Peyer's patch (tissue), 4 donors: ENCODE data around the gene C12orf56.

ENCODE experiments used
- POLR2A ChIP-seq, 2 donors: fragments of 450-650 bp; IDR thresholded peaks; one replicate each; pipeline ENCODE4 v1.5.1; 2017; ENCODE audit warnings: antibody characterized with exemption in 2 of 2, mild to moderate bottlenecking in 2 of 2, moderate library complexity in 2 of 2
- TF ChIP-seq, protein P1 (sequence below), 6 experiments: fragments of 450-650 bp in 4 of 6; fragments of 200-600 bp in 2 of 6; sonication (generic) in 1 of 6; IDR thresholded peaks; one replicate each; pipeline ENCODE4 v1.5.1; 2017 to 2019; ENCODE audit warnings: antibody characterized with exemption in 6 of 6, mild to moderate bottlenecking in 3 of 6, moderate library complexity in 1 of 6

DNA sequence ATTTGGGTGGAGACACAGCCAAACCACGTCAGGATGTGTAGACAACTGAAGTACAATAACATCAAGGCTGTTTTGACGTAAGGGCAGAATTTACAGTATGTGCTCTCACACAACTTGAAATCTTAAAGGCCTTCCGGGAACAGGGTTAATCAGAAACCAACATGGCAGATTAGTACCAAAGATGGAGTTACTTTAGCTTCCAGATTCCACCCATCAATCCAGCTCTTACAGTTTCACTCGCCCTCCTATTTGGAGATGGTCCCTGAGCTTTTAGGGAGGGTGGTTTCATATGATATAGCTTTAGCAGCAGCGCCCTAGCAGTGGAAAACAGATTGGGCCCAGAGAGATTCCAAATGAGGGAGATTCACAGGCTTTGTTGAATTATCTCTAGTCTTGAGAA lies 11.6 kb upstream of the C12orf56 start:
- TF ChIP-seq, protein P1, sequence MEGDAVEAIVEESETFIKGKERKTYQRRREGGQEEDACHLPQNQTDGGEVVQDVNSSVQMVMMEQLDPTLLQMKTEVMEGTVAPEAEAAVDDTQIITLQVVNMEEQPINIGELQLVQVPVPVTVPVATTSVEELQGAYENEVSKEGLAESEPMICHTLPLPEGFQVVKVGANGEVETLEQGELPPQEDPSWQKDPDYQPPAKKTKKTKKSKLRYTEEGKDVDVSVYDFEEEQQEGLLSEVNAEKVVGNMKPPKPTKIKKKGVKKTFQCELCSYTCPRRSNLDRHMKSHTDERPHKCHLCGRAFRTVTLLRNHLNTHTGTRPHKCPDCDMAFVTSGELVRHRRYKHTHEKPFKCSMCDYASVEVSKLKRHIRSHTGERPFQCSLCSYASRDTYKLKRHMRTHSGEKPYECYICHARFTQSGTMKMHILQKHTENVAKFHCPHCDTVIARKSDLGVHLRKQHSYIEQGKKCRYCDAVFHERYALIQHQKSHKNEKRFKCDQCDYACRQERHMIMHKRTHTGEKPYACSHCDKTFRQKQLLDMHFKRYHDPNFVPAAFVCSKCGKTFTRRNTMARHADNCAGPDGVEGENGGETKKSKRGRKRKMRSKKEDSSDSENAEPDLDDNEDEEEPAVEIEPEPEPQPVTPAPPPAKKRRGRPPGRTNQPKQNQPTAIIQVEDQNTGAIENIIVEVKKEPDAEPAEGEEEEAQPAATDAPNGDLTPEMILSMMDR (IDR thresholded peaks at IDR 0.05): no peak
- no peak for TF ChIP-seq POLR2A (IDR thresholded peaks at IDR 0.05)
